ENCODE results near the gene LCP2.
"Not testable (repeated sequence)": the region's sequence is repeated elsewhere in the genome, so short reads cannot be mapped to it uniquely, and the experiment has no call there.

The LCP2 gene

DNA sequence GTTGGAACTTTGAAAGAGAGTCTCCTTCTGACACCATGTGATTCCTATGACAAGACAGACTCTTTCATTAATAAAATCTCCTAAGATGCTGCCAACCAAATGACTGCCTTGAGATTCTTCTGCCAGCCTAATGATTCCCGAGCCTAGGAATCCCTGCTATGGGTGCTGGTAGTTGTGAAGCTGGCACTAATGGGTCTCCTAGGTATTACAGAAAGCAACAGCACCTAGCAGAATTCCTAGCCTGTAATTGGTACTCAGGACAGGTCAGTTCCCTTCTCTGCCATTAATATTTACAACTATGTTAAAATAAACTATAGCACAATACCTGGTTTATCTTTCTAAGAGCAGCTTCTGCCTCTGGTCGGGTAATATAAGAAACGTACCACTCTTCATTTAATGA lies 45.5 kb downstream of the LCP2 start:
- in situ Hi-C loops (cut with MboI; ENCODE audit: low sequenced_read_pairs): no loop called here

DNA sequence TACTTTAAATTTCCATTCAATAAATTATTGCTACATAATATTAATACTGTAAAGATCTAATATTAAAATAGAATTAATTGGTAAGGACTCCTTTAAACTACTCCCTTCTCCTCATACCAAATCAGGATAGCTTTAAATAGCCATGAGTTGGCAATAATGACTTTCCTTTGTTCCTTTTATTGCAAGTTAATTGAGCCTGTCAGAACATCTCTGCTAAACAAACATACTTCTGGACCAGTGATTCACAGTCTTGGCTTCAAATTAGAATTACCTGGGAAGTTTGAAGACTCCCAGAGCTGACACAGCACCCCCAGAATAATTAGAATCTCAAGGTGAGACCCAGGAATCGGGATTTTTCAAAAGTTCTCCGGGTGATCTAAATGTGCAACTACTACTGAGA lies 46.1 kb downstream of the LCP2 start:
- in situ Hi-C loops (cut with MboI; ENCODE audit: low sequenced_read_pairs): no loop called here

- in situ Hi-C loops (cut with MboI; ENCODE audit: low sequenced_read_pairs): no loop called here
Measured at GRCh38 chr5:170250810-170251317, 46.7 kb downstream of the LCP2 start.

GRCh38 chr5:170249355-170249754 lies 48.2 kb downstream of the LCP2 start:
- in situ Hi-C loops (cut with MboI; ENCODE audit: low sequenced_read_pairs): no loop called here

DNA sequence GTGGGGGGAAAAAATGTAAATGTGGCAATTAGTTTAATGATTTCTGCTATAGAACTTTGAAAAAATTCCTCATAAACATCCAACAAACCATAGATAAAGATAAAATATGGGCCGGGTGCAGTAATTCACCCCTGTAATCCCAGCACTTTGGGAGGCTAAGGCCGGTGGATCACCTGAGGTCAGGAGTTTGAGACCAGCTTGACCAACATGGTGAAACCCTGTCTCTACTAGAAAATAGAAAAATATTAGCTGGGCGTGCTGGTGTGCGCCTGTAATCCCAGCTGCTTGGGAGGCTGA lies 48.7 kb downstream of the LCP2 start:
- in situ Hi-C loops (cut with MboI; ENCODE audit: low sequenced_read_pairs): not testable (repeated sequence)

DNA sequence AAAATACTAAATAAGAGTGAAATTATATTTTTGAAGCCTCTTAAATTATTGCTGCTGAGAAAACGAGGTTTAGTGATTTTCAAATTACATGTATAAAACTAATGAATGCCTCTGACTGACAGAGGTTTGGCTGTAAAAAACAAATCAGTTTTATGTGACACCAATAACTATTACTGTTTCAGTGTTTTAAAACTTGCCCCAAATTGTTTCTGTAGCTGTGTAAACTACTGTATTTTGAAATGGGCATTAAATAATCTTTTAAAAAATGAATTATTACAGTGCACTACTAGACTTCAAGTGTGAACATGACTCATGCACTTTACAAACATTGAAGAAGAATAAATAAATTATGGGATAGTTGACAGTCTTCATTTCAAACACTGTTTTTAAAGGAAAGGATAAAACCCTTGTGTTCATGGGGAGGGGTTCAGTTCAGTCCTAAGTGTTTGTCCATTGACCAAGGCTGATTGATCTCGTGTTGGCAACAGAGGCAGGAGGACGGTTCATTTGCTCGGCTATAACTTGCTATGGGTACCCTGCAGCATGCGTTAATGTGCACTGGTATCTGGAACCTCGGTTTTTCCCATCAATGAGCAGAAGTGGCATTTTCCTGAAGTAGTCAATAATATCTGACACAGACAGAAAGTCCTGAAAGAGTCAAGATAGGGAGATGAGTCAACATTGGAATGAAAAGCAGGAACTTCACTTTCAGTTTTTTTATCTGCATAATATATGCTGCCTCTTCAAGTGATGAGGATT lies 49.2 kb downstream of the LCP2 start:
- in situ Hi-C loops (cut with MboI; ENCODE audit: low sequenced_read_pairs): no loop called here

DNA sequence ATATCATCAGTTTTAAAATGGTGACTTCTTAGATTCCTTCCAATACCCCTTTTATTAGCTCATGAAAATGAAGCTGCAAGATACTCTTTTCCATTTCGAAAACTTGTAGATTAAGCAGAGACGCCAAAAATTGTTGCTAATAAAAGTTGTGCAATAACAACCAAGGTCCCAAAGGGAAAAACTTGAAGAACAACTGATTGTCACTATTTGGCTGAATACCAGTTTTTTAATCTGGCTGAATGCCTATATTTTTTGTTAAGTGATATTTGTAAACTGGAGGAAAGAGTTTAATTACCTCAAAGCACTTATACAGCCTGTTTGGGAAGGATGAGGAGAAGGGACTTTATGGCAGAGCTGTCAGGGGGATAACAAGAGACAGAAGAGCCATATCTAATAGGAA lies 50.2 kb downstream of the LCP2 start:
- in situ Hi-C loops (cut with MboI; ENCODE audit: low sequenced_read_pairs): no loop called here

DNA sequence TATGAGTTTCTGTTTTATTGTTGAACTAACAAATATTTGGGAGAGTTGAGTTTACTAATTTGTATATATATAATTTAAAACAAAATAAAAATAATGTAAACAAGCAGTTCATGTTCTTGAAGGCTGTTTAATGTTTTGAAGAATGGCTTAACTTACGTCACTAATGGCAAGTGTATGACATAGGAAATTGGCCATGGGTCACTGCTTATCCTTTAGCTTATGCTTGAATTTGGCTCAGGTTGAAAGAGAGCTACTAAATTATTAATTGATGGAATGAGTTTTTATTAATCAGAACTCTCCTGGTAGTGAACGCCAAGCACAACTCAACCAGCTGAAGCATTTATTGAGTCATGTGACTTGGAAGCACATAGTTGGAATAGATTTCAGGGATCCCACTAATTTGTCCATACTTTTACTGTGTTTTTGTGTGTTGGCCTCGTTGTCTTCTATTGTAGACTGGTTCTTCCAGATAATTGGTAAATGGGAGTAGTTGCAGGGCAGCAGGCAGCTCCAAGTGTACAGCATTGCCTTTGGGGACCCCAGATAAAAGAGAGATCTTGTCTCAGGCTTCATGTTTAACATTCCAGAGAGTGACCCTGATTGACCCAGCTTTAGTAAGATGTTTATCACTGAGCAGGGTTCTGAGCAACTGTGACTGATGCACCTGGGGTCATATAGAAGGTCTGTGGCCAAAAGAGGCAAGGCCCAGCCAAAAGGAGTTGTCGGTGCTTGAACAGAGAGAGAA lies 51.3 kb downstream of the LCP2 start:
- in situ Hi-C loops (cut with MboI; ENCODE audit: low sequenced_read_pairs): no loop called here

DNA sequence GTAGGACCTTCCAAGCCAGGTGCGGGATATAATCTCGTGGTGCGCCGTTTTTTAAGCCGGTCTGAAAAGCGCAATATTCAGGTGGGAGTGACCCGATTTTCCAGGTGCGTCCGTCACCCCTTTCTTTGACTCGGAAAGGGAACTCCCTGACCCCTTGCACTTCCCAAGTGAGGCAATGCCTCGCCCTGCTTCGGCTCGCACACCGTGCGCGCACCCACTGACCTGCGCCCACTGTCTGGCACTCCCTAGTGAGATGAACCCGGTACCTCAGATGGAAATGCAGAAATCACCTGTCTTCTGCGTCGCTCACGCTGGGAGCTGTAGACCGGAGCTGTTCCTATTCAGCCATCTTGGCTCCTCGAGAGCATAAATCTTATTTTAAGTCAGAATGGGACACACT lies 52.1 kb downstream of the LCP2 start:
- in situ Hi-C loops (cut with MboI; ENCODE audit: low sequenced_read_pairs): not testable (repeated sequence)

GRCh38 chr5:170238456-170239196 lies 59.0 kb downstream of the LCP2 start:
- in situ Hi-C loops (cut with MboI; ENCODE audit: low sequenced_read_pairs): loop anchor here (10.0 kb wide), 1 partner anchor 176 kb away; no protein-coding TSS in a partner anchor

- in situ Hi-C loops (cut with MboI; ENCODE audit: low sequenced_read_pairs): loop anchor here (10.0 kb wide), 1 partner anchor 179 kb away; no protein-coding TSS in a partner anchor
Measured at GRCh38 chr5:170235876-170236864, 61.4 kb downstream of the LCP2 start.

DNA sequence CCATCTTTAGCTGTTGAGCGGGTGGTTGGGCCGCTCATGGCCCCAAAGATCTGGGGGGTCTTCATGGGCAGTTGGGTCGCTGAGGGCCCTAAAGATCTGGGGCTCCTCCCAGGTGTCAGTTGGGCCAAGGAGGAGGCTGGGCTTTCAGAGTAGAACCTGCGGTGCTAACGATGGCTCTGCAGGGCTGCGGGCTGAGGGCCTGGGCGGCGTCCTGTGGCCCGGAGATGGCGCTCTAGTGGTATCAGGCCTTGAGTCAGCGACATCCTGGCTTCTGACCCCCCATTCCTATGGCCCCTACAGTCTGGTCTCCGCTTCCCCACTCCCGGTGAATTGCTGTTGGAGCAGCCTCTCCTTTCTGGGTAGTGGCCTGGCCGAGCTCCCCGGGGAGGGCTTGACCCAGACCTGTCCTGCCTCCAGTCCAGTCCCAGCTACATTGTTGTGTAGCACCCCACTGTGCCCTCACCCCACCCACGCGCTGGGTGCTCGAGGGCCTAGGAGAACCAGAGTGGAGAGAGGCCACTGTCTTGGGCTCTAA lies 64.2 kb downstream of the LCP2 start:
- in situ Hi-C loops (cut with MboI; ENCODE audit: low sequenced_read_pairs): loop anchor here (10.0 kb wide), 1 partner anchor 181 kb away; no protein-coding TSS in a partner anchor

- in situ Hi-C loops (cut with MboI; ENCODE audit: low sequenced_read_pairs): loop anchor here (10.0 kb wide), 1 partner anchor 182 kb away; no protein-coding TSS in a partner anchor
Measured at GRCh38 chr5:170232786-170233185, 64.8 kb downstream of the LCP2 start, which contains the start of gene C5orf58. TSS of gene C5orf58 (plus strand) at chr5:170232985. CDS start at chr5:170234977, 1,992 bp downstream.

GRCh38 chr5:170228762-170229435 lies 68.7 kb downstream of the LCP2 start:
- in situ Hi-C loops (cut with MboI; ENCODE audit: low sequenced_read_pairs): no loop called here

- in situ Hi-C loops (cut with MboI; ENCODE audit: low sequenced_read_pairs): no loop called here
Measured at GRCh38 chr5:170226661-170227060, 70.9 kb downstream of the LCP2 start.

- in situ Hi-C loops (cut with MboI; ENCODE audit: low sequenced_read_pairs): no loop called here
Measured at GRCh38 chr5:170226129-170226615, 71.4 kb downstream of the LCP2 start.

DNA sequence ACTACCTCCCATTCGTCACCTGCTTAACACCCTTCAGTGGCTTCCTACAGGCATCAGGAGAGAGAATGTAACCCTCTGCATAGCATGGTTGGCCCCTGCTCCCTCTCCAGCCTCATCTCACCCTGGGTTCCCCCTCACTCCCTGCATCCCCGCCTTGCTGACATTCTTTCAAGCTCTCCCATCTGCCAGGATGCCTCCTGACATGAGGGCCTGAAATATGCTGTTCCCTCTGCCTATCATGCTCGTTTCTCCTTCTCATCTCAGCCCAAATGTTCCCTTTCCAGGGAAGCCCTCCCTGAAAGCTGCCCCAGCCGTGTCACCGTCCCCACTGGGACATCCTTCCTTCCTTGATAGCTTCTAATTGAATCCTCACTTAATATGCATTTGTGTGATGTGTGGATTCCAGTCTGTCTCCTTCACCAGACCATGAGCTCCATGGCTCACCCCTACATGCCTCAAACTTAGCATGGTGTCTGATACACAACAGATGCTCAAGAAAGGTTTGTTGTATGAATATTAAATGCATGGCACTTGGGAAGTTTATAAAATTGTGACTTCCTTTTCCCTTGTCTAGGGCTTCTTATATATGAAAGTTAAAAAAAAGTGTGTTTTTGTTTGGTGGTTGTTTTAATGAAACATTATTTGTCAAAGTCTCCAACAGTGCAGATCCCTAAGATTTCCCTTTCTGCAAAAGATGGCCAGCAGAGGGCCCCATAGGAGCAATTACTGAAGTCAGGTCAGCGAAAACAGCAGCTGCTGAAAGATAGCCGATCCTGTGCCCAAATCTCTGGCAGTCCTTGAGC lies 72.0 kb downstream of the LCP2 start:
- in situ Hi-C loops (cut with MboI; ENCODE audit: low sequenced_read_pairs): no loop called here

DNA sequence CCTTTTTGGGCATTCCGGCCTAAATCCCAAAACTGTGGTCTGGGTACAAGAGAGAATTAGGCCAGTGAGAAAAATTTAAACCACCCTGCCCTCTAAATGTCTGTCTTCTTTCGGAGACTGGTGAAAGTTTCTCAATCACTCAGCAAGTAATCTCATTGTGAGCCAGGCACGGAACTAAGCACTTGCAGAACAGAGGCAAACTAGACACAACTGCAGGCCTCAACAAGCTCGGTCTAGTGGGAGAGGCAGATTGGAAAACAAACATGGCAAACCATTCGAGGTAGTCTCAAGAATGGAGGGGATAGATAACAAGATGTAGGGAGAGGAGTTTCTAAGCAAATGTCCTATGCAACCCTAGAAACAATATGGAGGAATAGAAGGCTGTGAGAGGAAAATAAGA lies 73.7 kb downstream of the LCP2 start:
- in situ Hi-C loops (cut with MboI; ENCODE audit: low sequenced_read_pairs): loop anchor here (25.0 kb wide), 1 partner anchor 388 kb away; no protein-coding TSS in a partner anchor

All from HL-60/S4 (cell line).